ENCODE measurements around the gene CAPN1.

GRCh38 chr11:65209711-65210360 lies 28.1 kb downstream of the CAPN1 start:
- TF ChIP-seq CTCF (conservative IDR thresholded peaks at IDR 0.05) (no peak), ZFX (IDR thresholded peaks at IDR 0.05) (no peak)
